ENCODE results near the gene NOS1AP.
A peak's percentile ranks its signal among the peaks of the same experiment; 100 is the strongest.

The NOS1AP gene

GRCh38 chr1:162185314-162186025, 116.0 kb downstream of the NOS1AP start:
- H3K4me3 ChIP-seq (ENCODE audit: low read depth, low read length) = no peak overlapping the region
- TF ChIP-seq, protein P1, sequence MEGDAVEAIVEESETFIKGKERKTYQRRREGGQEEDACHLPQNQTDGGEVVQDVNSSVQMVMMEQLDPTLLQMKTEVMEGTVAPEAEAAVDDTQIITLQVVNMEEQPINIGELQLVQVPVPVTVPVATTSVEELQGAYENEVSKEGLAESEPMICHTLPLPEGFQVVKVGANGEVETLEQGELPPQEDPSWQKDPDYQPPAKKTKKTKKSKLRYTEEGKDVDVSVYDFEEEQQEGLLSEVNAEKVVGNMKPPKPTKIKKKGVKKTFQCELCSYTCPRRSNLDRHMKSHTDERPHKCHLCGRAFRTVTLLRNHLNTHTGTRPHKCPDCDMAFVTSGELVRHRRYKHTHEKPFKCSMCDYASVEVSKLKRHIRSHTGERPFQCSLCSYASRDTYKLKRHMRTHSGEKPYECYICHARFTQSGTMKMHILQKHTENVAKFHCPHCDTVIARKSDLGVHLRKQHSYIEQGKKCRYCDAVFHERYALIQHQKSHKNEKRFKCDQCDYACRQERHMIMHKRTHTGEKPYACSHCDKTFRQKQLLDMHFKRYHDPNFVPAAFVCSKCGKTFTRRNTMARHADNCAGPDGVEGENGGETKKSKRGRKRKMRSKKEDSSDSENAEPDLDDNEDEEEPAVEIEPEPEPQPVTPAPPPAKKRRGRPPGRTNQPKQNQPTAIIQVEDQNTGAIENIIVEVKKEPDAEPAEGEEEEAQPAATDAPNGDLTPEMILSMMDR (IDR thresholded peaks at IDR 0.05; ENCODE audit: low read depth, low read length, missing control alignments) = no peak
- H3K36me3 ChIP-seq (replicated peaks) = no peaks in the 10 kb centered on the region
- in situ Hi-C loops (cut with HindIII; ENCODE audit: low pct_ligation_motif_present, low sequenced_read_pairs) = no loop called here
- peak overlapping the region; percentile 21 for H3K27ac ChIP-seq
- no peaks in the 10 kb centered on the region for H3K27me3 ChIP-seq (replicated peaks)
- DNase-seq = peak; percentile 75

GRCh38 chr1:162186026-162186374, 116.5 kb downstream of the NOS1AP start:
- no peak for DNase-seq
- no peaks in the 10 kb centered on the region for H3K27me3 ChIP-seq (replicated peaks)
- TF ChIP-seq, protein P1 (IDR thresholded peaks at IDR 0.05; ENCODE audit: low read depth, low read length, missing control alignments) = no peak
- no peaks in the 10 kb centered on the region for H3K36me3 ChIP-seq (replicated peaks)
- in situ Hi-C loops (cut with HindIII; ENCODE audit: low pct_ligation_motif_present, low sequenced_read_pairs) = no loop called here
- peak overlapping the region; percentile 21 for H3K27ac ChIP-seq
- H3K4me3 ChIP-seq (ENCODE audit: low read depth, low read length) = no peak overlapping the region

DNA sequence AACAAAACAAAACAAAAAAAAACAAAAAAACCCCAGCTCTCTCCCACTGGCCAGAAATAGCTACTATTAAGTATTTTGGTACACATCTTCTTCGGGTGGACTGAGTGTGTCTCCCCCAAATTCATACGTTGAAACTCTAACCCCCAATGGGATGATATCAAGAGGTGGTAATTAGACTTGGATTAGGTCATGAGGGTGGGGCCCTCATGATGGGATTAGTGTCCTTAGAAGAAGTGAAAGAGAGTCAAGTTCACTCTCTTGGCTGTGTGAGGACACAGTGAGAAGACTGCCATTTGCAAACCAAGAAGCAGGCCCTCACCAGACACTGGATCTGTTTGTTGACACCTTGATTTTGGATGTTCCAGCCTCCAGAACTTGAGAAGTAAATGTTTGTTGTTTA, 116.9 kb downstream of the NOS1AP start:
- H3K27me3 ChIP-seq (replicated peaks) = no peaks in the 10 kb centered on the region
- H3K4me3 ChIP-seq (ENCODE audit: low read depth, low read length) = no peak overlapping the region
- H3K36me3 ChIP-seq (replicated peaks) = no peaks in the 10 kb centered on the region
- in situ Hi-C loops (cut with HindIII; ENCODE audit: low pct_ligation_motif_present, low sequenced_read_pairs) = no loop called here
- H3K27ac ChIP-seq = no peak overlapping the region
- DNase-seq = no peak
- TF ChIP-seq, protein P1 (IDR thresholded peaks at IDR 0.05; ENCODE audit: low read depth, low read length, missing control alignments) = no peak

DNA sequence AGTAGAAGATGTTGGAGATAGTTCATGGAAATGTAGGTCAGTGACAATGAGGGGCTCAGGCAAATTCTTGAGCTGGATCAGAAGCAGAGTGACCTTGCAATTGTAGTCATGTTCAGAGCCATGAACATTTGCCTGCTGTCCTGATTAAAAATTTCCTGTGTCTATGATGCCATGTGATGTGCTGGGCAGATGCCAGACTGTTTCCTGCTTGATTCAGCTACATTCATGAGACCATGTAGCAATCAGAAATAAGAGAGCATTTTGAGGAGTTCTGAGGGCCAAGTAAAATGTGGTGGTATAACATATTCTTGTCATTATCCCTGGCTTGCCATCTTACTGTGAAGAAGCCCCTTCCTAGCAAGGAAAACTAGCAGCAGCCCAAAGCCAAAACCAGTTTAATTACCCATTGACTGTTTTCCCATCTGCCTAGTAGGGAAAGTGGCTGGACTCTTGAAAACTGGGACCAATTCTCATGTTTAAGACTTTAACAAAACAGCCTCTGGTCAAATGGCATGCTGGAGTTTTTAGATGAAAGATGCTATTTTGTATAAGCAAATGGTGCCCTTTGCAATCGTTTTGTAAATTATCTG, 118.3 kb downstream of the NOS1AP start:
- in situ Hi-C loops (cut with HindIII; ENCODE audit: low pct_ligation_motif_present, low sequenced_read_pairs) = no loop called here
- Histone ChIP-seq H3K4me3 (ENCODE audit: low read depth, low read length) (no peak overlapping the region), H3K27ac (no peak overlapping the region), H3K27me3 (replicated peaks) (no peaks in the 10 kb centered on the region), H3K36me3 (replicated peaks) (no peaks in the 10 kb centered on the region)
- TF ChIP-seq, protein P1 (IDR thresholded peaks at IDR 0.05; ENCODE audit: low read depth, low read length, missing control alignments) = no peak
- DNase-seq = no peak

DNA sequence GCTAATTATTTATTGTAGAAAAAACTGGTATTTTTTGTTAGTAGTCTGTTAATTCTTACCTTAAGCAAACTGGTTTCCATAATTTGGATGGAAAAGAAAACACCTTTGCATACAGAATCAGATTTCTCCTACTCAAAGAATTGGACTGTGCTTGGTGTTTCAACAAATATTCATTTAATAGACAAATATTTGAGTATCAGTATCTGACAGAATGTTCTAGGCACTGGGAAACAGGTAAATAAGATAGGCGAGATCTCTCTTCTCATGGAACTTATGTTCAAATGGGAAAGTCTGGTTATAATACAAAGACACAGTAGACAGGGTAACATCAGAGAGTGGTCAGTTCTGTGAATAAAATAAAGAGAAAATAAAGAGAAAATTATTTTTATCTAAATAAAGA, 119.9 kb downstream of the NOS1AP start:
- in situ Hi-C loops (cut with HindIII; ENCODE audit: low pct_ligation_motif_present, low sequenced_read_pairs) = no loop called here
- Histone ChIP-seq H3K36me3 (replicated peaks) (no peaks in the 10 kb centered on the region), H3K4me3 (ENCODE audit: low read depth, low read length) (no peak overlapping the region), H3K27ac (no peak overlapping the region), H3K27me3 (replicated peaks) (no peaks in the 10 kb centered on the region)
- TF ChIP-seq, protein P1 (IDR thresholded peaks at IDR 0.05; ENCODE audit: low read depth, low read length, missing control alignments) = no peak
- no peak for DNase-seq
